ENCODE data around the gene TRIB2. TPM values are rescaled to one million over a fixed set of nuclear protein-coding genes. Genes with fewer than 3 reads are reported as not detected.

TRIB2 gene
- total and polyA plus RNA-seq, 2 of the 13 experiments (the other 11 are each of a cell fraction or from before 2014, with no cell fraction given): 1.1 to 2.3 TPM

- Histone ChIP-seq H3K27me3 (ENCODE audit: control insufficient read depth in 1 of 2, insufficient read depth in 2 of 2, low read length in 2 of 2) (no peaks in the 10 kb centered on the region), H2AFZ (ENCODE audit: low read length) (no peak overlapping the region), H3K4me1 (ENCODE audit: insufficient read depth, low read length) (peaks cover 7% of the 10 kb centered on the region; the same call in 1 of the 2 replicates), H3K4me2 (ENCODE audit: low read depth, low read length) (no peak overlapping the region), H3K27ac (ENCODE audit: extremely low read length, insufficient read depth, low read length) (no peak overlapping the region), H4K20me1 (ENCODE audit: insufficient read depth, low read length) (no peaks in the 10 kb centered on the region), H3K9me3 (ENCODE audit: low read length) (peaks cover 15% of the 10 kb centered on the region; the same call in 1 of the 2 replicates), H3K79me2 (ENCODE audit: insufficient read depth, low read length) (no peaks in the 10 kb centered on the region), H3K4me3 (replicated peaks in 1 of 3; ENCODE audit: insufficient read depth in 1 of 3, low read depth in 2 of 3, low read length in 3 of 3) (no peak overlapping the region), H3K36me3 (replicated peaks in 1 of 2; ENCODE audit: control insufficient read depth in 1 of 2, insufficient read depth in 2 of 2, low read length in 2 of 2) (no peaks in the 10 kb centered on the region), H3K9ac (ENCODE audit: insufficient read depth, low read depth, low read length) (no peak overlapping the region)
- ATAC-seq: no peak
- CTCF ChIA-PET (ENCODE audit: low intra/inter-chr PET ratio, low total read pairs): no interaction called here
- POLR2A ChIA-PET: no interaction called here
- no TSS peak for BruUV-seq (replicated peaks)
- no peak for FAIRE-seq
- intact Hi-C loops (cut with micrococcal nuclease; ENCODE audit: unreplicated experiment) (no loop called here), in situ Hi-C loops (cut with HindIII; ENCODE audit: extremely low pct_ligation_motif_present, low pct_unique_long_range_greater_than_20kb) (no loop called here)
- no peak for TF ChIP-seq KAT2B (IDR thresholded peaks at IDR 0.05; ENCODE audit: borderline replicate concordance, low read depth, low read length)
- no peak for TF ChIP-seq ZNF33A (CRISPR knock-in tag; IDR thresholded peaks at IDR 0.05; ENCODE audit: borderline replicate concordance)
- TF ChIP-seq, protein P1, sequence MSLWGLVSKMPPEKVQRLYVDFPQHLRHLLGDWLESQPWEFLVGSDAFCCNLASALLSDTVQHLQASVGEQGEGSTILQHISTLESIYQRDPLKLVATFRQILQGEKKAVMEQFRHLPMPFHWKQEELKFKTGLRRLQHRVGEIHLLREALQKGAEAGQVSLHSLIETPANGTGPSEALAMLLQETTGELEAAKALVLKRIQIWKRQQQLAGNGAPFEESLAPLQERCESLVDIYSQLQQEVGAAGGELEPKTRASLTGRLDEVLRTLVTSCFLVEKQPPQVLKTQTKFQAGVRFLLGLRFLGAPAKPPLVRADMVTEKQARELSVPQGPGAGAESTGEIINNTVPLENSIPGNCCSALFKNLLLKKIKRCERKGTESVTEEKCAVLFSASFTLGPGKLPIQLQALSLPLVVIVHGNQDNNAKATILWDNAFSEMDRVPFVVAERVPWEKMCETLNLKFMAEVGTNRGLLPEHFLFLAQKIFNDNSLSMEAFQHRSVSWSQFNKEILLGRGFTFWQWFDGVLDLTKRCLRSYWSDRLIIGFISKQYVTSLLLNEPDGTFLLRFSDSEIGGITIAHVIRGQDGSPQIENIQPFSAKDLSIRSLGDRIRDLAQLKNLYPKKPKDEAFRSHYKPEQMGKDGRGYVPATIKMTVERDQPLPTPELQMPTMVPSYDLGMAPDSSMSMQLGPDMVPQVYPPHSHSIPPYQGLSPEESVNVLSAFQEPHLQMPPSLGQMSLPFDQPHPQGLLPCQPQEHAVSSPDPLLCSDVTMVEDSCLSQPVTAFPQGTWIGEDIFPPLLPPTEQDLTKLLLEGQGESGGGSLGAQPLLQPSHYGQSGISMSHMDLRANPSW (CRISPR knock-in tag; IDR thresholded peaks at IDR 0.05; ENCODE audit: borderline replicate concordance): no peak
- no peak for TF ChIP-seq YEATS4 (CRISPR knock-in tag; IDR thresholded peaks at IDR 0.05; ENCODE audit: borderline replicate concordance)
- WGBS (ENCODE audit: low lambda C conversion rate): 38% methylated on average over 8 of the region's 8 CpGs
- DNase-seq (ENCODE audit: low spot score): no peak
Measured at GRCh38 chr2:12770300-12770968, 53.7 kb downstream of the TRIB2 start.

- no peak for FAIRE-seq
- no peaks in the 10 kb centered on the region for H3K27me3 ChIP-seq (ENCODE audit: control insufficient read depth in 1 of 2, insufficient read depth in 2 of 2, low read length in 2 of 2)
- BruUV-seq (replicated peaks): no TSS peak
- H3K9ac ChIP-seq (ENCODE audit: insufficient read depth, low read depth, low read length): no peak overlapping the region
- peaks cover 12% of the 10 kb centered on the region for H3K4me1 ChIP-seq (ENCODE audit: insufficient read depth, low read length)
- H3K9me3 ChIP-seq (ENCODE audit: low read length): peaks cover 15% of the 10 kb centered on the region; the same call in 1 of the 2 replicates
- H3K36me3 ChIP-seq (replicated peaks in 1 of 2; ENCODE audit: control insufficient read depth in 1 of 2, insufficient read depth in 2 of 2, low read length in 2 of 2): no peaks in the 10 kb centered on the region
- H3K79me2 ChIP-seq (ENCODE audit: insufficient read depth, low read length): no peaks in the 10 kb centered on the region
- H2AFZ ChIP-seq (ENCODE audit: low read length): no peak overlapping the region
- in situ Hi-C loops (cut with HindIII; ENCODE audit: extremely low pct_ligation_motif_present, low pct_unique_long_range_greater_than_20kb): no loop called here
- no peak for DNase-seq (ENCODE audit: low spot score)
- no peak overlapping the region for H3K27ac ChIP-seq (ENCODE audit: extremely low read length, insufficient read depth, low read length)
- ATAC-seq: no peak
- TF ChIP-seq ZNF546 (CRISPR knock-in tag; conservative IDR thresholded peaks at IDR 0.05) (no peak), CREB1 (IDR thresholded peaks at IDR 0.05) (peak; percentile 61), CREB1 (CRISPR knock-in tag; IDR thresholded peaks at IDR 0.05) (no peak), ATF7 (IDR thresholded peaks at IDR 0.05) (peak; percentile 97), ATF7 (CRISPR knock-in tag; IDR thresholded peaks at IDR 0.05) (no peak), ARID4A (CRISPR knock-in tag; IDR thresholded peaks at IDR 0.05; ENCODE audit: borderline replicate concordance) (no peak)
- ChIA-PET CTCF (ENCODE audit: low intra/inter-chr PET ratio, low total read pairs) (no interaction called here), POLR2A (no interaction called here)
- H3K4me2 ChIP-seq (ENCODE audit: low read depth, low read length): no peak overlapping the region
- 55% methylated on average over 3 of the region's 3 CpGs for WGBS (ENCODE audit: low lambda C conversion rate)
- no peak overlapping the region for H3K4me3 ChIP-seq (replicated peaks in 1 of 3; ENCODE audit: insufficient read depth in 1 of 3, low read depth in 2 of 3, low read length in 3 of 3)
- no peaks in the 10 kb centered on the region for H4K20me1 ChIP-seq (ENCODE audit: insufficient read depth, low read length)
- intact Hi-C loops (cut with micrococcal nuclease; ENCODE audit: unreplicated experiment): no loop called here
Measured at GRCh38 chr2:12771154-12771553, 54.4 kb downstream of the TRIB2 start.
